Measurements from ENCODE around the gene SMARCD3.

Gene SMARCD3

DNA sequence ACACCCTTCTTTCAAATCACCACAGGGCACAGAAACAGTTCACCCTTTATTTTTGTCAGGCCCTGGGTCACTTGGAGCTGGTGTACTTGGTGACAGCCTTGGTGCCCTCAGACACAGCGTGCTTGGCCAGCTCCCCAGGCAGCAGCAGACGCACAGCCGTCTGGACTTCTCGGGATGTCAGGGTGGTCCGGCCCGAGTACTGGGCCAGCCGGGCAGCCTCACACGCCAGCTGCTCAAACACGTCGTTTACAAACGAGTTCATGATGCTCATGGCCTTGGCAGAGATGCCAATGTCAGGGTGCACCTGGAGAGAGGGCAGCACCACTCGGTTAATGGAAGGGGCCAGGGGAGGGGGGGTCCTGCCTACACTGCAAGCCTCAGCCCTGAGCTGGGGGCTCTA, 40.7 kb downstream of the SMARCD3 start:
- no peak for DNase-seq

DNA sequence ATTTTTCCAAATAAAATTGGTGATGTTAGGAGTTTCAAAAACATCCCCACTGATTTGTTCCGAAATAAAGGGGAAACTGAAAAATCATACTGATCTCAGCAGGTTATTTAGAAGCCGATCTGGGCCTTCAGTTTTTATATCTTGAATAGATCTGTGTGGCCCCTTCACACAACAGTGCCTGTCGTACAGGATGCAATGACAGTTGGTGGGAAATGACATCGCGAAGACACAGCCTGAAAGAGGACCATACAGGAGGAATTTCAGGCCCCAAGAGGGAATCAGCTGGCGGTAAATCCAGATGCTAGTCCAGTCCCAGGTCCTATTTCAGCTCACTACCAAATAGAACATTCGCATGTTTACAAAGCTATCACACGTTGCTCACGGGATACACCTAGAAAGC, 41.2 kb downstream of the SMARCD3 start:
- no peak for DNase-seq

DNA sequence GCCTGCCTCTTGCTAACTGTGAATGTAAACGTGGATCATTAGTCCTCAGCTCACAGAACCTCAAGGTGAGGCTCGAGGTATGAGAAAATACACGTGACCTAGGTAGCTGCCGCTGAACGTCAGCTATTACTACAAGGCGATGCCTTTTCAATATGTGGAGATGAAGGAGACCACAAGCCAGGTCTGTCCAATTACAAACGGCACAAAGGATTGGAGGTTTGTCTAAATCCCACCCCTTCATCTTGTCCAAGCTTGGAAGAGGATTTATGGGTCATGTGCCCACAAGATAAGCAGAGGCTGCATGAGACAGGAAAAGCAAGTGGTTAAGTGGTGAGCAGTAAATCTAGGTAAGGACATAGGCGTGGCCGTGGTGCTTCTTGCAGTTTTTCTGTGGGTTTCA, 41.6 kb downstream of the SMARCD3 start:
- DNase-seq = no peak

DNA sequence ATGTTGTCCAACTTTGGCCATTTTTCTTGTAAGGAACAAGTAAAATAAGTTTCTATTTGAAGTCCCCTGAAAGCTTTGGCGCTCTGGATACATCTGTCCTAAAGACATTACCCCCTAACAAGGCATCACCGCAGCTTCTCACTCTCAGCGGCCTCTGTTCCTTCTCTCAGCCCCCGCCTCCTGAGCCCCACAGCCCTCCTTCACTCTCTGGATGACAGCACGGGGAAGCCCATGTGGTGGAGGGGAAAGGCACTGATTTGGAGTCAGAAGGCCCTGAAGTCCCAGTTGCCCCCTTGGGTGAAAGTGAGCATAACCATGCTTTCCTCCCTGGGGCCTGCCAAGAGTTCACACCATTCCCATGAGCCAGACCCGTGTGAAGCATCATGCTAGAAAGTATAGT, 42.8 kb downstream of the SMARCD3 start:
- no peak for DNase-seq

DNA sequence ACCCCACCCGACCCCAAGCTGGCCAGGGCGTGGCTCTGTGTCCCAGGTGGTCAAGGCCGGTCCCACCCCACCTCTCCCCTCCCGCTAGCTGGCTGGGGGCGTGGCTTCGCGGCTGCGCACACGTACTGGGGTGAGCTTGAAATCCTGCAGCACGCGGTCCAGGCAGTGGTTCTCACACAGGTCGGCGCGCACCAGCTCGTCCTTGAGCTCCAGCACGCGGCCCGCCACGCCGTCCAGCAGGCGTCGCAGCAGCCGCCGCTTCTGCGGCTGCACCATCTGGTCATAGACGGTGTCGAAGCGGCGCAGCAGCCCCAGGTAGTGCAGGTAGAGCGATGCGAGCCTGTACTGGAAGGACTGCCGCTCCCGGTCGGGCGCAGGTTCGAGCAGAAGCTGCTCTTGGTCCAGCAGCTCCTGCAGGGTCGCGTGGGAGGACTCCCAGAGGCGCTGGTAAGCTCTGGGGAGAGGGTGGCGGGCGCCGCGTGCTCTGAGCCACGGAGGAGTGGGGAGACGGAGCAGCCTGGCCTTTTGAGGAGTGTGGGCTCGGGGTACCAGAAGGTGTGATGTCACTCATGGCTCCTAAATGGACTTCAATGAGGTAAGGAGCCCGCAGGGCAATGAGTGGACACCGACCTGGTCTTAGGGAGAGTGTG, 44.0 kb downstream of the SMARCD3 start:
- DNase-seq = no peak

DNA sequence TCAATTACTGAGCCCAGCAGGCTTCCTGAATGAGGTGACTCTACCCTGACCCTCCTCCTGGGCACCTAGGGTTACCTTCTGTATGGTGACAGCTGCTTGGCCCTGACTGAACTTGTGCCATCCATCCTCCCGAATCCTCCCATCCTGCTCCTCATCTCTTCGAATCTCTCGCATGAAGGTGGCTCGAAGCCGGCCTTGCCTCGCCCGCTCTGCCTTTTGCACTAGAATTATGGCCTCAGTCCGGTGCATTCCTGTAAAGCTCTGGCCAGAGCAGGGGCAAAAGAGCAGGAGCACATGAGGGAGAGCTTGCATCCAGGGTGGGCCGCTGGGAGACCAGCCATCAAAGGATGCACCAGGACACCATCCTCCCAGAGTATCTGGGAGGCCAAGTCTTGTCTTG, 45.7 kb downstream of the SMARCD3 start:
- no peak for DNase-seq

DNA sequence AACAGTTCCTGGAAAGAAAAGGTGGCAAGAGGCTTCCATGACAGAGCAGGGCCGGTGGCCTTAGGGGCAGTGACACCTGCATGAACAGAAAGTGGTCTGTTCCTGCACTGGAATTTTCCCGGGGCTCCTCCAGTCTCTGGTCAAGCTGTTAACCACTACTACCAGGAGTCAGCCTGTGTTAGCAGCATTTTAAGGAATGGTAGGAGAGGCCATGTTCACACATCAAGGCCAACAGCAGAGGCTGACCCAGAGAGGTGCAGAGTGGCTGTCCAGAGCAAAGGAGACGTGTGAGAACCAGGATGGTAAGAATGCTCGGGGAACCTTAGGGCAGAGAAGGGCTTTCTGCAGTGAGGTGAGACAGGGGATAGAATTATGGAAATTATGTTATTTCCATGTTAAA, 46.7 kb downstream of the SMARCD3 start:
- DNase-seq = no peak

DNA sequence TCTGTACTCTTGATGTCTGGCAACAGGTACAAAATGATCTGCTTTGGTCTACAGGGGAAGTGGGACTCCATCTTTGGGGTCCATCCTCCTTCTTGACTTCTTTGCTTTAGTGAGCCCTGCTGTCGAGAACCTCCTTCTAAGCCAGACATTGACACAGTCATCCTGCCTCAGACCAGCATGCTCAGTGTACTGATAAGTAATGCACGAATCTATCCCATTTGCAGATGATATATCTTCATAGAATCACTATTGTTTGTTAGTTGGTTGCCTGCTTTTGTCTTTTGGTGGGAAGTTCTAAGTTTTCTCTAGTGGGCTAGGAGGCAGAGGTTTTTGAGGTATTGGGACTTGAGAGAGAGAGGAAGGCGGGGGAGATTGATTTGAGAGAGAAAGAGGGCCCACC, 47.1 kb downstream of the SMARCD3 start:
- DNase-seq = no peak

DNA sequence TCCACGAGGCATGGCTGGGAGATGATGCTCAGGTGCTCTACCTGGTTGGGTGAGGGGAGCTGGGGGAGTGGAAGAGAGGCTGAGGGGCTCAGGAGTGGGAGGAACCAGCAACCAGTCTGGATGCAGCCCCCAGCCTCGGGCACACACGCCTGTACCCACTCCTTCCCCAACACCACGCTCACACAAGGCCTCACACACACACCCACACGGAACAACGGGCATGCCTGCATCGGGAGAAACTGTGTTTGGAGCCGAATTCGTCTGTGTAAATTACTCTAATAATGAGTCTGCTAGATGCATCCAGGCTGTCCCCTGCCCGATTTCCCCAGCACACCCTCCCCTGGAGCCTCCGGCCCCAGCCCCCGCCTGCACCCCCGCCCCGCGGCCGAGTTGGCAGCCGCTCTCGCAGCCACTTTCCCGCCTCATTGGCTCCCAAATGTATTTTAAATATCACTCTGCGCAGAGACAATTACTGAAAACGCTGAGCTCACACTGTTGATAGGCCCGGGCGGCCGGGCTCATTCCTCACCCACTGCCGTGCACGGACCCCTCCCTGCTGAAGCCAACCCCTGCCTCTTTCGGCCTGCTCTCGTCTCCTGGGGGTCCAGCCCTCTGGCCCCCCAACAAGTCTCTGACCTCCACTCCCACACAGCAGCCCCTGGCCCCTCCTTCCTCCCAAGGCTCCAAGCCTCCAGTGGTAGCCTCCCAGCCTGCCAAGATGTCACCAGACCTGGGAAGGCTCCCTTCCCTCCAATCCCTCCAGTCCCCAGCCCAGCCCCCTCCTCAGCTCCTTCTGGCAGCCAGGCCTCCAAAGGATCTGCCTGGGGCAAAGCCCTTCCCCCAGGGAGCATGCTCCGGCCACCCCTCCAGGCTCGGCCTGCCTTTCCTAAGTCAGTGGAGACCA, 49.3 kb downstream of the SMARCD3 start:
- DNase-seq = no peak

DNA sequence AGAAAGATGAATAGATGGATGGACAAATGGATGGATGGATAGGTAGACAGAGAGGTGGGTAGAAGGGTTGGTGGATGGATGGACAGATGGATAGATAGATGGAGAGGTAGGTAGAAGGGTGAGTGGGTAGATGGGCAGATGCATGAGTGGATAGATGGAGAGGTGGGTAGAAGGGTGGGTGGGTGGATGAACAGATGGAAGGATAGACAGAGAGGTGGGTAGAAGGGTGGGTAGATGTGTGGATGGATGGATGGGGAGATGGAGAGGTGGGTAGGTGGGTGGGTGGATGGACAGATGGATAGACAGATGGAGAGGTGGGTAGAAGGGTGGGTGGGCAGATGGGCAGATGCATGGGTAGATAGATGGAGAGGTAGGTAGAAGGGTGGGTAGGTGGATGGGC, 50.6 kb downstream of the SMARCD3 start:
- DNase-seq = no peak

DNA sequence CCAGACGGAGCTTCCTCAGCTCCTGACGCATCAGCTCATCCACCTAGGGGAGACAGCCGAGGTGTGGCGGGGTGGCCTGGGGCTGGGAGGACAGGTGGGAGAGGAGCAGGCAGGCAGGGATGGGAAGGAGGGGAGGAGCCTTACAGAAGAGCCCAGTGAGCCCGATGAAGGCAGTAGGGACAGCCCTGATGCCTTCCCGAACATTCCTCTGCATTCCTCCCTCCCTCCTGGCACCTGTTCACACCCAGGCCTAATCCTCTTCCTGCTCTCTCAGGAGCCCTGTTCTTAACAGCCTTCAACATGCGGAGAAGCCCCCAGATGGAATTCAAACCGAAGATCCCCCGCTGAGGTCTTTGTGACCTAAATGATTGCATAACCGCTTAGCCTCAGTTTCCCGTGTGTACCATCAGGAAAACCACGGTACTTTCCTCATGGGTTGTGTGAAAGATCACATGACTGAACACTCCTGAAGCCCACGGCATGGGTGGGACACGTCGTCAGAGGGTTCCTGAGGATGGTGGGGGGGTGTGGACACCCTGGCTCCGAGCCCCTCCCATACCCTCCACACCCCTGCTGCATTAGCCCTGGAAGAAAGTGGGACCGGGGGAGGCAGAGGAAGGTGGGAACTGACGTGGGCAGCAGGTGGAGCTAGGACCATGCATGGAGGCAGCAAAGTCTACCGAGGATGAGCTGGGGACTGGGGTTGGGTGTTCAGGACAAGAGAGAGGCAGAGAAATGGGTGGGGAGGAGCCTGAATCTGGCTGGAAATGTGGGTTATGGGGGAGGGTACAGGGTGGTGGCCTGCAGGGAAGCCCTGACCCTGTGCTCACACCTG, 52.7 kb downstream of the SMARCD3 start:
- DNase-seq = no peak

DNA sequence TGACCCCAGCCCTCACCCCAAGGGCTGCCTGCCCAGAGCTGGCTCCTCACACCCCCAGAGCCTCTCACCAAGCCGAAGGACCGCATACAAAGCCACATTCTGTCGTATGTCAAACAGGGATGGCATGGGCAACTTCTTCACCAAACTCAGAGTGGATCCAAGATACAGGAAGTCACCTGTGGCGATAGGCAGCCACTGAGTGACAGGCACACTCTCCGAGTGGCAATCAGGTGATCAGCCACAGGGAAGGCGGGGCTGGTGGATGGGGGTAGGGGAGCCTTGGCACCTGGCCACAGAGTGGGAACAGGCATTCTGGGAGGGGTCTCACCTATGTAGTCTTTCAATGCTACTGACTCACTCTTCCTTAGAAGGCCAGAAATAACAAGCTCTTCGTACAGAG, 54.3 kb downstream of the SMARCD3 start:
- DNase-seq = no peak

DNA sequence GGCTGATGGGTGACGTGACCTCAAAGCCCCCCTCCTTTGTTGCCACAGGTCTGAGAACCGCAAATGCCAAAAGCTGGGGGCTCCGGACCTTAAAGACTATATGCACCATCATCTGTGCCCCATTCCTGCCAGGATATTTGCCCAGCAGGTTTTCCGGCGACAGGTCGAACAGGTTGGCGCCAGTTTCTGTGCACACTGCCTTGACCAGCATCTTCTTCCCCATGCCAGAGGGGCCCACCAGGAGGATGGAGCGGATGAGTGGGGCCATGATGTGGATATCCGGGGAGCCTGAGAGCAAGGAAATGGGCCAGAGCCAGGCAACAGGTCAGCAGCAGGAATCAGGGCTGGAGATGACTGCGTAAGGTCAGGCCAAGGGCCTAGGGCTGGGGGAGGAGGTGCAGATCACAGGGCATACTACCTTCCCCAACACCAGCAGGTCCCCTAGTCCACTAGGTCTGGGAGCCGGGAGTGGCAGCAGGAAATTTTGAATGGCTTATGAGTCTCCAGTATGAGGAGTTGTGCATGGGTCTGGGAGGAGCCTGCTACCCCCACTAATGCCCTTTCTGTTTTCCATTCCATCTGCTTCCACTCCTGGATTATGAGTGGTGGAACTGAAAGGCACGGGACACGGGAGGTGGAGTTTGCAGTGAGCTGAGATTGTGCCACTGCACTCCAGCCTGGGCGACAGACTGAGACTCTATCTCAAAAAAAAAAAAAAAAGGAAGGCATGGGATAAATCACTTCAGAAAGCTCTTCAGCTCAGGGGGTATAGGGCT, 55.1 kb downstream of the SMARCD3 start:
- no peak for DNase-seq

DNA sequence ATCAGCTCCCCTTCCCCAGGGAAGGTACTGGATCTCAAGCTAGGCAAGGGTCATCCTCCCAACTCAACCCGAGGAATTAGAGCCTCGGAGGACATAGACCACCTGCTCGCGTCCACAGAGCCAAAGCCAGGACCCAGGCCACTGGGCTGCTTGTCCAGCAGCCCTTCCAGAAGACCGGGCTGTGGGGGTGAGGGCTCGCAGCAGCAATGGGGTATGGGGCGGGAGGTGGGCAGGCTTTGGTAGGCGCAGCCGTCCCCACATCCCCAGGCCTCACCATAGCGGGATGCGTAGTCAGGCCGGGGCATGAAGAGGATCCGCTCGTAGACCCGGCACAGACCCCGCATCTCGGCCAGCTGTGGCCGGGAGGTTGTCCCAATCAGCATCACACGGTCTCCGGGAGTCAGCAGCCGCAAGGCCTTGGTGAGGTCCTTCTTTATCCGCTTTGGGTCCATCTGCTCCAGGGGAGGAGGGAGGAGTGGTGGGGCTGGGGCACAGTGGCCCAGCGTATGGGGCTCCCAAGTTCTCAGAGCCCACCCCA, 56.4 kb downstream of the SMARCD3 start:
- DNase-seq = no peak

DNA sequence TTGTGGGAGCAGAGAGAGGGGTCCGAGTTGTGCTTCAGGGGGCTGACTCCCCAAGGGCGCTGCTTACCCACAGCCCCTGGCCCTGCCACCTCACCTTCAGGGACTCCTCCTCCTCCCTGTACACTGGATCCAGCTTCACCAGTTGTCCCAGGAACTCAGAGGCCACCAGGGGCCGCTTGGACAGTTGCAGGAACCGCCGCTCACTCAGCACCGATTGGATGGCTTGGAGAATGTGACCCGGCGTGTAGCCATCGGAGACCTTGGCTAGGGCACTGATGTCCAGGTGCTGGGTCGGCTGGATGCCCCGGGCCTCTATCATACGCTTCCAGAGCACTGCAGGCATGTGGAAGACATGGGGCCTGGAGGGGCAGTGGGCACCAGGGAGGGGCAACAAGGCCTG, 57.0 kb downstream of the SMARCD3 start:
- DNase-seq = no peak

DNA sequence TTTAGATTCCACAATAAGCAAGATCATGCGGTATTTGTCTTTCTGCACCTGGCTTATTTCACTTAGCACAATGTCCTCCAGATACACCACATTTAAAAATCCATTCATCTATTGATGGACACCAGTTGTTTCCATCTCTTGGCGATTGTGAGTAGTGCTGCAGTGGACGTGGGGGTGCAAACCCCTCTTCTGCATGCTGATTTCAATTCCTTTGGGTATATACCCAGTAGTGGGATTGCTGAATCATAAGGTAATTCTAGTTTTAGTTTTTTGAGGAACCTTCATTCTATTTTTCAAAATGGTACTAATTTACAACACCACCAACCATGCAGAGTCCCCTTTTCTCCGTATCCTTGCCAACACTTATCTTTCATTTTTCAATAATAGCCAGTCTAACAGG, 59.5 kb downstream of the SMARCD3 start:
- no peak for DNase-seq

All from activated CD8-positive, alpha-beta memory T cell treated with anti-CD3 and anti-CD28 coated beads for 24 hours (primary cell).